HG03025 (cell line): ENCODE measurements around the gene RUNX3.

ENCODE experiments used
- ATAC-seq: cut with Tn5 transposase; IDR thresholded peaks from one replicate; pipeline ENCODE4 v1.9.1; 2021; ENCODE audit warnings: mild to moderate bottlenecking, moderate library complexity; ENCODE audit not compliant: unreplicated experiment, low FRiP score

RUNX3 gene

GRCh38 chr1:24903955-24904730 is 25.9 kb downstream of the RUNX3 start:
- ATAC-seq: no peak

GRCh38 chr1:24903560-24903954 is 26.5 kb downstream of the RUNX3 start:
- ATAC-seq: no peak

GRCh38 chr1:24903011-24903461 is 27.0 kb downstream of the RUNX3 start:
- no peak for ATAC-seq

- no peak for ATAC-seq
Observed at GRCh38 chr1:24902471-24902891, 27.6 kb downstream of the RUNX3 start.

GRCh38 chr1:24901791-24902470 is 28.1 kb downstream of the RUNX3 start:
- ATAC-seq: no peak

GRCh38 chr1:24900985-24901781 is 28.9 kb downstream of the RUNX3 start:
- no peak for ATAC-seq

GRCh38 chr1:24900486-24900849 is 29.6 kb downstream of the RUNX3 start:
- no peak for ATAC-seq

GRCh38 chr1:24899581-24900485 is 30.2 kb downstream of the RUNX3 start:
- no peak for ATAC-seq

- ATAC-seq: no peak
Observed at GRCh38 chr1:24898909-24899439, 31.1 kb downstream of the RUNX3 start.

GRCh38 chr1:24898152-24898908 is 31.7 kb downstream of the RUNX3 start:
- no peak for ATAC-seq

- no peak for ATAC-seq
Observed at GRCh38 chr1:24897263-24898151, 32.6 kb downstream of the RUNX3 start.

GRCh38 chr1:24896596-24897262 is 33.3 kb downstream of the RUNX3 start:
- ATAC-seq: no peak

GRCh38 chr1:24896176-24896575 is 33.9 kb downstream of the RUNX3 start:
- ATAC-seq: no peak

GRCh38 chr1:24895511-24895910 is 34.6 kb downstream of the RUNX3 start:
- no peak for ATAC-seq

- ATAC-seq: no peak
Observed at GRCh38 chr1:24894002-24894401, 36.1 kb downstream of the RUNX3 start.

- ATAC-seq: no peak
Observed at GRCh38 chr1:24893431-24893830, 36.6 kb downstream of the RUNX3 start.
